Measurements from ENCODE around the gene M1AP.
"Not testable (repeated sequence)": the region's sequence is repeated elsewhere in the genome, so short reads cannot be mapped to it uniquely, and the experiment has no call there.

Gene M1AP

GRCh38 chr2:74566076-74566753 lies 81.9 kb downstream of the M1AP start:
- H3K27ac ChIP-seq (ENCODE audit: low read length) = no peak overlapping the region
- H3K27me3 ChIP-seq (ENCODE audit: control insufficient read depth, insufficient read depth, low read length) = no peaks in the 10 kb centered on the region
- no peaks in the 10 kb centered on the region for H3K9me3 ChIP-seq (ENCODE audit: control insufficient read depth, insufficient read depth, low read length)
- no peak overlapping the region for H3K4me3 ChIP-seq (ENCODE audit: low read length)
- no CpG with 5 or more reads among the region's 7 CpGs for WGBS (ENCODE audit: insufficient coverage, insufficient read length)
- peaks cover 3% of the 10 kb centered on the region; the same call in 1 of the 2 replicates for H3K36me3 ChIP-seq (ENCODE audit: control insufficient read depth, insufficient read depth, low read length)
- no peaks in the 10 kb centered on the region for H3K4me1 ChIP-seq (ENCODE audit: control insufficient read depth, insufficient read depth, low read length)
- DNase-seq (ENCODE audit: low read depth, low spot score) = no peak

GRCh38 chr2:74564222-74564621 lies 83.9 kb downstream of the M1AP start:
- H3K9me3 ChIP-seq (ENCODE audit: control insufficient read depth, insufficient read depth, low read length) = no peaks in the 10 kb centered on the region
- H3K36me3 ChIP-seq (ENCODE audit: control insufficient read depth, insufficient read depth, low read length) = peaks cover 3% of the 10 kb centered on the region; the same call in 1 of the 2 replicates
- no peak overlapping the region for H3K27ac ChIP-seq (ENCODE audit: low read length)
- WGBS (ENCODE audit: insufficient coverage, insufficient read length) = no CpG with 5 or more reads among the region's 5 CpGs
- no peak overlapping the region for H3K4me3 ChIP-seq (ENCODE audit: low read length)
- peaks cover 3% of the 10 kb centered on the region; the same call in 1 of the 2 replicates for H3K4me1 ChIP-seq (ENCODE audit: control insufficient read depth, insufficient read depth, low read length)
- no peak for DNase-seq (ENCODE audit: low read depth, low spot score)
- no peaks in the 10 kb centered on the region for H3K27me3 ChIP-seq (ENCODE audit: control insufficient read depth, insufficient read depth, low read length)

- H3K27ac ChIP-seq (ENCODE audit: low read length) = no peak overlapping the region
- no CpG with 5 or more reads among the region's 7 CpGs for WGBS (ENCODE audit: insufficient coverage, insufficient read length)
- DNase-seq (ENCODE audit: low read depth, low spot score) = no peak
- no peaks in the 10 kb centered on the region for H3K9me3 ChIP-seq (ENCODE audit: control insufficient read depth, insufficient read depth, low read length)
- no peak overlapping the region for H3K4me3 ChIP-seq (ENCODE audit: low read length)
- no peaks in the 10 kb centered on the region for H3K27me3 ChIP-seq (ENCODE audit: control insufficient read depth, insufficient read depth, low read length)
- H3K36me3 ChIP-seq (ENCODE audit: control insufficient read depth, insufficient read depth, low read length) = peaks cover 3% of the 10 kb centered on the region; the same call in 1 of the 2 replicates
- peaks cover 3% of the 10 kb centered on the region; the same call in 1 of the 2 replicates for H3K4me1 ChIP-seq (ENCODE audit: control insufficient read depth, insufficient read depth, low read length)
Measured at GRCh38 chr2:74562126-74562775, 85.9 kb downstream of the M1AP start.

GRCh38 chr2:74561022-74561421 lies 87.1 kb downstream of the M1AP start:
- not testable (repeated sequence) for H3K9me3 ChIP-seq (ENCODE audit: control insufficient read depth, insufficient read depth, low read length); DNase-seq (ENCODE audit: low read depth, low spot score); H3K4me3 ChIP-seq (ENCODE audit: low read length); H3K27ac ChIP-seq (ENCODE audit: low read length); H3K4me1 ChIP-seq (ENCODE audit: control insufficient read depth, insufficient read depth, low read length); H3K36me3 ChIP-seq (ENCODE audit: control insufficient read depth, insufficient read depth, low read length); H3K27me3 ChIP-seq (ENCODE audit: control insufficient read depth, insufficient read depth, low read length)
- WGBS (ENCODE audit: insufficient coverage, insufficient read length) = no CpG with 5 or more reads among the region's 1 CpG

GRCh38 chr2:74560591-74560990 lies 87.5 kb downstream of the M1AP start:
- Histone ChIP-seq H3K9me3 (ENCODE audit: control insufficient read depth, insufficient read depth, low read length) (no peaks in the 10 kb centered on the region), H3K36me3 (ENCODE audit: control insufficient read depth, insufficient read depth, low read length) (peaks cover 3% of the 10 kb centered on the region; the same call in 1 of the 2 replicates), H3K27ac (ENCODE audit: low read length) (no peak overlapping the region), H3K4me1 (ENCODE audit: control insufficient read depth, insufficient read depth, low read length) (peaks cover 5% of the 10 kb centered on the region; the same call in 1 of the 2 replicates), H3K27me3 (ENCODE audit: control insufficient read depth, insufficient read depth, low read length) (peaks cover 2% of the 10 kb centered on the region; the same call in 1 of the 2 replicates), H3K4me3 (ENCODE audit: low read length) (no peak overlapping the region)
- no peak for DNase-seq (ENCODE audit: low read depth, low spot score)
- WGBS (ENCODE audit: insufficient coverage, insufficient read length) = no CpG with 5 or more reads among the region's 6 CpGs

GRCh38 chr2:74559912-74560311 lies 88.2 kb downstream of the M1AP start:
- Histone ChIP-seq H3K4me1 (ENCODE audit: control insufficient read depth, insufficient read depth, low read length) (peaks cover 5% of the 10 kb centered on the region; the same call in 1 of the 2 replicates), H3K36me3 (ENCODE audit: control insufficient read depth, insufficient read depth, low read length) (peaks cover 3% of the 10 kb centered on the region; the same call in 1 of the 2 replicates), H3K4me3 (ENCODE audit: low read length) (no peak overlapping the region), H3K9me3 (ENCODE audit: control insufficient read depth, insufficient read depth, low read length) (no peaks in the 10 kb centered on the region), H3K27ac (ENCODE audit: low read length) (no peak overlapping the region), H3K27me3 (ENCODE audit: control insufficient read depth, insufficient read depth, low read length) (peaks cover 3% of the 10 kb centered on the region; the same call in 1 of the 2 replicates)
- no peak for DNase-seq (ENCODE audit: low read depth, low spot score)
- no CpG with 5 or more reads among the region's 5 CpGs for WGBS (ENCODE audit: insufficient coverage, insufficient read length)

GRCh38 chr2:74558284-74559230 lies 89.6 kb downstream of the M1AP start:
- DNase-seq (ENCODE audit: low read depth, low spot score) = no peak
- H3K4me3 ChIP-seq (ENCODE audit: low read length) = no peak overlapping the region
- H3K27ac ChIP-seq (ENCODE audit: low read length) = no peak overlapping the region
- H3K27me3 ChIP-seq (ENCODE audit: control insufficient read depth, insufficient read depth, low read length) = peaks cover 3% of the 10 kb centered on the region; the same call in 1 of the 2 replicates
- H3K4me1 ChIP-seq (ENCODE audit: control insufficient read depth, insufficient read depth, low read length) = peaks cover 5% of the 10 kb centered on the region; the same call in 1 of the 2 replicates
- no CpG with 5 or more reads among the region's 7 CpGs for WGBS (ENCODE audit: insufficient coverage, insufficient read length)
- H3K36me3 ChIP-seq (ENCODE audit: control insufficient read depth, insufficient read depth, low read length) = no peaks in the 10 kb centered on the region
- no peaks in the 10 kb centered on the region for H3K9me3 ChIP-seq (ENCODE audit: control insufficient read depth, insufficient read depth, low read length)

GRCh38 chr2:74556831-74557370 lies 91.2 kb downstream of the M1AP start:
- Histone ChIP-seq H3K27me3 (ENCODE audit: control insufficient read depth, insufficient read depth, low read length) (peaks cover 3% of the 10 kb centered on the region; the same call in 1 of the 2 replicates), H3K27ac (ENCODE audit: low read length) (no peak overlapping the region), H3K9me3 (ENCODE audit: control insufficient read depth, insufficient read depth, low read length) (no peaks in the 10 kb centered on the region), H3K36me3 (ENCODE audit: control insufficient read depth, insufficient read depth, low read length) (no peaks in the 10 kb centered on the region), H3K4me1 (ENCODE audit: control insufficient read depth, insufficient read depth, low read length) (peaks cover 5% of the 10 kb centered on the region; the same call in 1 of the 2 replicates), H3K4me3 (ENCODE audit: low read length) (no peak overlapping the region)
- no peak for DNase-seq (ENCODE audit: low read depth, low spot score)
- no CpG with 5 or more reads among the region's 6 CpGs for WGBS (ENCODE audit: insufficient coverage, insufficient read length)

- H3K27me3 ChIP-seq (ENCODE audit: control insufficient read depth, insufficient read depth, low read length) = peaks cover 3% of the 10 kb centered on the region; the same call in 1 of the 2 replicates
- no peak overlapping the region for H3K27ac ChIP-seq (ENCODE audit: low read length)
- H3K4me1 ChIP-seq (ENCODE audit: control insufficient read depth, insufficient read depth, low read length) = peaks cover 5% of the 10 kb centered on the region; the same call in 1 of the 2 replicates
- no CpG with 5 or more reads among the region's 14 CpGs for WGBS (ENCODE audit: insufficient coverage, insufficient read length)
- H3K4me3 ChIP-seq (ENCODE audit: low read length) = no peak overlapping the region
- no peaks in the 10 kb centered on the region for H3K36me3 ChIP-seq (ENCODE audit: control insufficient read depth, insufficient read depth, low read length)
- H3K9me3 ChIP-seq (ENCODE audit: control insufficient read depth, insufficient read depth, low read length) = no peaks in the 10 kb centered on the region
- no peak for DNase-seq (ENCODE audit: low read depth, low spot score)
Measured at GRCh38 chr2:74556159-74556558, 92.0 kb downstream of the M1AP start.

Measured in iPS DF 6.9 (cell line).